NCI-H510A treated with DMSO at 0.1 percent for 48 hours (cell line): Measurements from ENCODE around the gene PSD4.

Experiments
- DNase-seq: peaks from one replicate; lab custom pipeline; 2025; lab: John Stamatoyannopoulos, UW

PSD4 gene

GRCh38 chr2:113184531-113185230 lies 10.9 kb downstream of the PSD4 start:
- no peak for DNase-seq

- DNase-seq = no peak
These were observed 12.1 kb downstream of the PSD4 start for GRCh38 chr2:113185664-113186432.

GRCh38 chr2:113186433-113186796 lies 12.6 kb downstream of the PSD4 start:
- DNase-seq = no peak

- DNase-seq = no peak
These were observed 14.0 kb downstream of the PSD4 start for GRCh38 chr2:113187771-113188170.

- no peak for DNase-seq
These were observed 17.1 kb downstream of the PSD4 start for GRCh38 chr2:113190871-113191270.

GRCh38 chr2:113192459-113193100 lies 18.8 kb downstream of the PSD4 start:
- DNase-seq = no peak

GRCh38 chr2:113195923-113196501 lies 22.2 kb downstream of the PSD4 start:
- DNase-seq = no peak

GRCh38 chr2:113196839-113197238 lies 23.1 kb downstream of the PSD4 start:
- no peak for DNase-seq

- DNase-seq = no peak
These were observed 23.7 kb downstream of the PSD4 start for GRCh38 chr2:113197347-113198047.

- DNase-seq = no peak
These were observed 24.4 kb downstream of the PSD4 start for GRCh38 chr2:113198048-113198789.

- peak; percentile 87 for DNase-seq
These were observed 25.2 kb downstream of the PSD4 start for GRCh38 chr2:113198790-113199612.

- DNase-seq = peak; percentile 4
These were observed 26.5 kb downstream of the PSD4 start for GRCh38 chr2:113200236-113200635.

GRCh38 chr2:113200736-113201490 lies 27.1 kb downstream of the PSD4 start:
- no peak for DNase-seq

- DNase-seq = no peak
These were observed 27.9 kb downstream of the PSD4 start for GRCh38 chr2:113201496-113202304.

- DNase-seq = no peak
These were observed 28.8 kb downstream of the PSD4 start for GRCh38 chr2:113202305-113203216.

GRCh38 chr2:113203217-113203530 lies 29.4 kb downstream of the PSD4 start:
- no peak for DNase-seq

- DNase-seq = peak; percentile 69
These were observed 30.2 kb downstream of the PSD4 start for GRCh38 chr2:113203901-113204519.

GRCh38 chr2:113206251-113206650 lies 32.5 kb downstream of the PSD4 start:
- no peak for DNase-seq
